Measurements from ENCODE around the gene KCNH4. TPM values are rescaled to one million over a fixed set of nuclear protein-coding genes. Genes with fewer than 3 reads are reported as not detected.
"Not testable (repeated sequence)": the region's sequence is repeated elsewhere in the genome, so short reads cannot be mapped to it uniquely, and the experiment has no call there.

KCNH4 gene
- total RNA-seq, 1 donor from 2014 or later, result 0.25 TPM

DNA sequence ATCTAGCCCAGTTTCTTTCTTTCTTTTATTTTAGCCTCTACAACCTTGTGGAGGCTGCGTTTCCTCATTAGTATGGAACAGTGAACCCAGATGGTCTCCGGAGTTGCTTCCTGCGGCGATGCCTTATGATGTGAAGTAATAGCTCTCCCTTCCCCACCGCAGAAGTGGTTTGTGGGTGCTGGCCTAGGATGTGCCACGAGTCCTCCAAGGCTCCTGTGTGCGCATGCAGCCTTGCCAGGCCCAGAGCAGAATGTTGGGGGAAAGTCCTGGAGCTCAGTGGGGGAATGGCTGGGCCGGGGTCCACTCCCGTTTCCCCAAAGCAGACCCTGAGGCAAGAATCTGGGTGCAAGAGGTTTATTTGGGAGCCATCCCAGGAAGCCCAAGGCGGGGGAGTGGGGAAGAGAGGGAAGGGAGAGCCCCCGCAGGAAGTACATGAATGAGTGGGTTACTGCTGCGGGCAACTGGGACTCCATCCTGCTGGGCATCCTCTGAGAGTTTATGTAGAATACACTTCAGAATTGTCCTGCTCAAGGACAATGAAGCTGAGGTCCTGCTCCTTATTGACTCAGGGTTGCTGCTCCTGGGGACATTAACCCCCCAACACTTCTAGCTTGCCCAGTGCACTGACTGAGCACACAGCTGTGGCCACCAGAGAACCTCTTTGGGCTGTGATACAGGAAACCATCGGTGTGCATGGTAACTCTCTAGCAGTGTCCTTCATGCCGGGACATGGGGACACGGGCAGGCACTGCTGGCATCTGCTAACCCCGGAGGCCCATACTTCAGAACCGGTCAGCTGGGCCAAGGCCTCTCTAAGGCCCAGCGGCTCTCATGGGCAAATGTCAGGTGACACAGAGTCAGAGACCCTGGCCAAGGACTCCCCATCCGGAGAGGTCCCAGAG, 8.1 kb upstream of the KCNH4 start:
- no peaks in the 10 kb centered on the region for H3K9me3 Mint-ChIP-seq
- DNase-seq (ENCODE audit: low spot score in 2 of 2, unreplicated experiment in 2 of 2), result no peak
- peaks cover 27% of the 10 kb centered on the region for H3K27me3 Mint-ChIP-seq (ENCODE audit: low read depth)
- TF ChIP-seq, protein P1, sequence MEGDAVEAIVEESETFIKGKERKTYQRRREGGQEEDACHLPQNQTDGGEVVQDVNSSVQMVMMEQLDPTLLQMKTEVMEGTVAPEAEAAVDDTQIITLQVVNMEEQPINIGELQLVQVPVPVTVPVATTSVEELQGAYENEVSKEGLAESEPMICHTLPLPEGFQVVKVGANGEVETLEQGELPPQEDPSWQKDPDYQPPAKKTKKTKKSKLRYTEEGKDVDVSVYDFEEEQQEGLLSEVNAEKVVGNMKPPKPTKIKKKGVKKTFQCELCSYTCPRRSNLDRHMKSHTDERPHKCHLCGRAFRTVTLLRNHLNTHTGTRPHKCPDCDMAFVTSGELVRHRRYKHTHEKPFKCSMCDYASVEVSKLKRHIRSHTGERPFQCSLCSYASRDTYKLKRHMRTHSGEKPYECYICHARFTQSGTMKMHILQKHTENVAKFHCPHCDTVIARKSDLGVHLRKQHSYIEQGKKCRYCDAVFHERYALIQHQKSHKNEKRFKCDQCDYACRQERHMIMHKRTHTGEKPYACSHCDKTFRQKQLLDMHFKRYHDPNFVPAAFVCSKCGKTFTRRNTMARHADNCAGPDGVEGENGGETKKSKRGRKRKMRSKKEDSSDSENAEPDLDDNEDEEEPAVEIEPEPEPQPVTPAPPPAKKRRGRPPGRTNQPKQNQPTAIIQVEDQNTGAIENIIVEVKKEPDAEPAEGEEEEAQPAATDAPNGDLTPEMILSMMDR (IDR thresholded peaks at IDR 0.05; ENCODE audit: unreplicated experiment), result no peak
- H3K36me3 Mint-ChIP-seq, result no peaks in the 10 kb centered on the region
- H3K4me3 Mint-ChIP-seq, result no peak overlapping the region
- H3K27ac Mint-ChIP-seq, result no peak overlapping the region
- H3K4me1 Mint-ChIP-seq, result peaks cover 8% of the 10 kb centered on the region

DNA sequence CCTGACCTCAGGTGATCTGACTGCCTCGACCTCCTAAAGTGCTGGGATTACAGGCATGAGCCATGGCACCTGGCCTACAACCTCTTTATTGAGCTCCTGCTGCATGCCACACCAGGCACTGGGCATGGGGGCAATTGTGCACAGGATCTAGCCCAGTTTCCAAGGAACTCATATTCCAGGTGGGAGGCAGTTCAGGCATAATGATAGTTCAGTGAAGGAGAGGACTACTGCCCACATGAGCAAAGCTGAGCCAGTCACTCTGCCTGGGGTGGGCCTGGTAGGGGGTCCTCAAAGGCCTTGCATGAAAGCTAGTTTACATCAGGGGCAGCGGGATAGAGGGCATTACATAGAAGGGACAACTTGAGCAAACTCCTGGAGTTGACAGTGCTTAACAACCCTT, 6.9 kb upstream of the KCNH4 start:
- Mint-ChIP-seq H3K9me3 (no peaks in the 10 kb centered on the region), H3K4me1 (peaks cover 6% of the 10 kb centered on the region), H3K4me3 (no peak overlapping the region), H3K36me3 (no peaks in the 10 kb centered on the region), H3K27ac (no peak overlapping the region), H3K27me3 (ENCODE audit: low read depth) (peaks cover 39% of the 10 kb centered on the region)
- DNase-seq (ENCODE audit: low spot score in 2 of 2, unreplicated experiment in 2 of 2), result no peak
- TF ChIP-seq, protein P1 (IDR thresholded peaks at IDR 0.05; ENCODE audit: unreplicated experiment), result no peak

DNA sequence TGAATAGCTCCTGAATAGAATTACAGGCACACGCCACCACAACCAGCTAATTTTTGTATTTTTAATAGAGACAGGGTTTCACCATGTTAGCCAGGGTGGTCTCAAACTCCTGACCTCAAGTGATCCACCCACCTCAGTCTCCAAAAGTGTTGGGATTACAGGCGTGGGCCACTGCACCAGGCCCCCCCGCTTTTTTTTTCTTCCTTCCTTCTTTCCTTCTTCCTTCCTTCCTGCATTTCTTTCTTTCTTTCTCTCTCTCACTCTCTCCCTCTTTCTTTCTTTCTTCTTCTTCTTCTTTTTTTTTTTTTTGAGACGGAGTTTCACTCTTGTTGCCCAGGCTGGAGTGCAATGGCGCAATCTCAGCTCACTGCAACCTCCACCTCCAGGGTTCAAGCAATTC, 5.2 kb upstream of the KCNH4 start:
- not testable (repeated sequence) for H3K4me1 Mint-ChIP-seq; H3K36me3 Mint-ChIP-seq; H3K27ac Mint-ChIP-seq; H3K9me3 Mint-ChIP-seq; DNase-seq (ENCODE audit: low spot score in 2 of 2, unreplicated experiment in 2 of 2); H3K4me3 Mint-ChIP-seq
- H3K27me3 Mint-ChIP-seq (ENCODE audit: low read depth), result peaks cover 55% of the 10 kb centered on the region

DNA sequence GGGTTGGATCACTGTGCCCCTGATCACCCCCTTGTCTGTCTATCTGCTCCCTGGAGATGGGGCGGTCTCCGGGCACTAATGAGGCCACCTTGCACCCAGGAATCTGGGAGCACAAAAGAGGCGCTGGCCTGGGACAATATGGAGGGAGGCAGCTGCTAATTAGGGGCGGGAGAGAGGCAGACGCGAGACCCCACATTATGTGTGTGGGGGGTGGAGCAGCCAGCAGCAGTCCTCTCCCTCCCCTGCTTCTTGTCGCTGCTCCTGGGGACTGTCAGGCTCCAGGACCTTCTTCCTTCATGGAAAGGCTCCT, 4.6 kb upstream of the KCNH4 start:
- H3K36me3 Mint-ChIP-seq, result no peaks in the 10 kb centered on the region
- no peak overlapping the region for H3K27ac Mint-ChIP-seq
- peaks cover 60% of the 10 kb centered on the region for H3K27me3 Mint-ChIP-seq (ENCODE audit: low read depth)
- TF ChIP-seq, protein P1 (IDR thresholded peaks at IDR 0.05; ENCODE audit: unreplicated experiment), result no peak
- DNase-seq (ENCODE audit: low spot score in 2 of 2, unreplicated experiment in 2 of 2), result no peak
- no peaks in the 10 kb centered on the region for H3K9me3 Mint-ChIP-seq
- H3K4me3 Mint-ChIP-seq, result no peak overlapping the region
- peaks cover 6% of the 10 kb centered on the region for H3K4me1 Mint-ChIP-seq

DNA sequence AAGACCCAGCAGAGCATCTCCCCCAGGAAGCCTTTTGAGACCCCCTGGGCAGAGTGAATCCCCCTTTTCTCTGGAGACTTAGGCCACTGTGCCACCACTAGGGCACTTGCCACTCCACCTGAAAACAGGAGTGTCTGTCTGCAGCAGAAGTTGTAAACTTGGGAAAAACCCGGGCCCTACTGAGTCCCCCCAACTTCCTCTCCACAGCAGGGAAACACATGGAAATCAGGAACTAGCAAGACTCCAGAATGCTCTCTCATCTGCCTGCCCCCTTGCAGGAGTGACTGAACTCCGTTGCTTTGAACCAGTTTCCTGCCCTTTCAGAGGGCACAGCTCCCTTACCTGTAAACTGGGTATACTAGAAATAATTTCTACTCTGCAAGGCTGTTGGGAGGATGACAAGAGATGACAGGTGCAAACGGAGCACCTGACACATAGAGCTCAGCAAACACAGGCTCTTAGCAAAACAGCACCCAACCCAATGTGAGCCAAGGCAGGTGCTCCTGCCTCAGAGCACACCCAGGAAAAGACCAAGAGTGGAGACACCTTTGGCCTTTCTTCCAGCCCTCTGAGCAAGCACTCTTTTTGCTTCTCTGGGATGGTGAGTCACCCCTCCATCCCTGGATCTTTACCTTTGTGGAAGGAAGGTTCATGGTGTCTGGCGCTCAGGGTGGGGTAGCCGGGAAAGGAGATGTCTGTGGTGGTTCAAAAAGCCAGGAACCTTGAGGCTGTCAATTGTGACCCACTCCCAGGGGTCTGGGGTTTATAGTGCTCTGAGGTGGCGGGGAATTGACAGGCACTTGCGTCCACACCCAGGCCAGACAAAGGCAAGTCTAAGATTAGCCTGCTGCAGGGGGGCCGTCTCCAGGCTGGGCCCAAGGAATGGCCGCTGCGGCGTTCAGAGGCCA, 4.0 kb upstream of the KCNH4 start, which contains the start of gene HCRT:
Gene HCRT, minus strand, starts transcription at position 740 of the 908 bp plus-strand sequence. Its CDS starts 87 bp downstream, at position 653.
- no peaks in the 10 kb centered on the region for H3K36me3 Mint-ChIP-seq
- no peaks in the 10 kb centered on the region for H3K9me3 Mint-ChIP-seq
- no peak for DNase-seq (ENCODE audit: low spot score in 2 of 2, unreplicated experiment in 2 of 2)
- peaks cover 66% of the 10 kb centered on the region for H3K27me3 Mint-ChIP-seq (ENCODE audit: low read depth)
- H3K27ac Mint-ChIP-seq, result no peak within 1 kb of the TSS
- H3K4me3 Mint-ChIP-seq, result peak within 1 kb of the TSS; percentile 48
- TF ChIP-seq, protein P1 (IDR thresholded peaks at IDR 0.05; ENCODE audit: unreplicated experiment), result no peak
- peaks cover 9% of the 10 kb centered on the region for H3K4me1 Mint-ChIP-seq

Data from mesothelial cell of epicardium (in vitro differentiated cells).